GM19328 (cell line): ENCODE results near the gene DENND5B.
"Not testable (repeated sequence)": the region's sequence is repeated elsewhere in the genome, so short reads cannot be mapped to it uniquely, and the experiment has no call there.

Source experiments
- ATAC-seq: cut with Tn5 transposase; IDR thresholded peaks from one replicate; pipeline ENCODE4 v1.9.1; 2021; ENCODE audit warnings: mild to moderate bottlenecking, moderate library complexity; ENCODE audit not compliant: unreplicated experiment

The DENND5B gene

DNA sequence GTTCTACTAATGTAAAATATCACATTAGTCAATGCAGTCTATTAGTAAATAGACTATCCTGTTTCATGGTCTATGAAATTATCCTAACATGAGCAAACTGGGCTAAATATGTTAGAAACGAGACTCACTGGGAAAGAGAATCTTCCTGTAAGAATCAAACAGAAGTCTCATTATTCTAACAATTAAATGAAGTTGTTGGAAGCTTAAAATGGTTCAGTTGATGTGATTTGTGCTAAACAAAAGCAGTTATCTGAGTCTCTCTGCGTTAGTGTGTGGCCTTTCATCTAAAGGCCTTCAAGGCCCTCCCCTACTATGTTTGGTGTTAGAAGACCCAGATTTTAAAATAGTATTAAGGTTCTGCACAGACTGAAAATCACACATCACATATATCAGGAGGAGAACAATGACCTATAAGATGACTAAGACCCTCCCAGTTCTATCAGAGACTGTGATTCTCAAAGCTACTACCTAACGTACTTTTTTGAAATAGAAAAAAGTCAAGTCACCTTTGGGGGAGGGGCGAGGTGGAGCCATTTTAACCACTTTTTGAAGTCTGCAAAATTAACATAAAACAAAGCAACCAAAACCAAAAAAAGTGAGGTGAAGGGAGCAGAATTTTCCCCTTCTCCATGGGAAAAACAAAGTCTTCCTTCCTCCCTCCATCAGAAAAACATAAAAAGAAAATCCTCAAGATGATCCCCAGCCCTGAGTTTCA lies 82.3 kb downstream of the DENND5B start:
- no peak for ATAC-seq

DNA sequence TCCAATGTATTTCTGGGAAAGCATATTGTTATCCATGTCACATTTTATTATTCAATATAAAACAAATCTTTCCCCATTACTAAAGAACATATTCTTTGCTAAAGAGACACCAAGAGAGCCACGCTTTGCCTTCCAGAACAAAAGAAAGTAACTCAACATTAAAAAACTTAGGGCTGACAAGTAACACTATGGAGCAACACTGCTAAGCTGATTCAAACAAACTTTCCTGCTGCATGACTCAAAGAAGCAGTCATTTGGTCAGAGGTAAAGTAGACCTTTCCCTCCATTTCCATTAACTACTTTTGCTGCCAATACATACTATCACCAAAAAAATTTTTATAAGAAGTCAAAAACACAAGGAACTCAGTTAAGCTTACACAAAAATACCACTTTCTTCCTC lies 83.0 kb downstream of the DENND5B start:
- ATAC-seq: no peak

DNA sequence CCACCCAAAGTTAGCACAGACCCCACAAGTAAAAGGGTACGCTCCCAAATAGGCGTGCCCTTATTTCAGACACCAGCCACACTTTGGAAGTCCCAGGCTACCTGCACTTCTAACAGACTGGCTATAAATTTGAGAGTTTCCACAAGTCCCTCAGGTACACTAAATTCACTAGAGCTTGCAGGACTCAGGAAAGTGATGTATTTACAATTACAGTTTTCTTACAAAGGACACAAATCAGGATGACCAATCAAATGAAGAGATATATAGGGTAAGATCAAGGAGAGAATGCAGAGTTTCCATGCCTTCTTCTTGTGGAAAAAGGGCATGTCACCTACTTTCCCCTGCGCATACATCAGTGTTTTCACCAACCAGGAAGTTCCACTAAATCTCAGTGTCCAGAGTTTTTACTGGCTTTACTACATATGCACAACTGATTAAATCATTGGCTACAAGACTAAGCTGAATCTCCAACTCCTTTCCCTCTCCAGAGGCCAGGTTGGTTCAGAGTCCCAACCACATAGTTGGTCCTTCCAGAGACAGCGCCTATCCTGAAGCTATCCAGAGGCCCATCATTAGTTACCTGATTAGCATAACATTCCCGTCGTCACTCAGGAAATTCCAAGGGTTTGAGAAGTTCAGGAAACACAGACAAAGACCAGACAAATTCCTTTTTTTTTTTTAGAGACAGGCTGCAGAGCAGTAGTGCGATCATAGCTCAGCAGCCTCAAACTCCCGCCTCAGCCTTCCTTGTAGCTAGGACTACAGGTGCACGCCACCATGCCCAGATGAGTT lies 84.2 kb downstream of the DENND5B start:
- ATAC-seq: no peak

DNA sequence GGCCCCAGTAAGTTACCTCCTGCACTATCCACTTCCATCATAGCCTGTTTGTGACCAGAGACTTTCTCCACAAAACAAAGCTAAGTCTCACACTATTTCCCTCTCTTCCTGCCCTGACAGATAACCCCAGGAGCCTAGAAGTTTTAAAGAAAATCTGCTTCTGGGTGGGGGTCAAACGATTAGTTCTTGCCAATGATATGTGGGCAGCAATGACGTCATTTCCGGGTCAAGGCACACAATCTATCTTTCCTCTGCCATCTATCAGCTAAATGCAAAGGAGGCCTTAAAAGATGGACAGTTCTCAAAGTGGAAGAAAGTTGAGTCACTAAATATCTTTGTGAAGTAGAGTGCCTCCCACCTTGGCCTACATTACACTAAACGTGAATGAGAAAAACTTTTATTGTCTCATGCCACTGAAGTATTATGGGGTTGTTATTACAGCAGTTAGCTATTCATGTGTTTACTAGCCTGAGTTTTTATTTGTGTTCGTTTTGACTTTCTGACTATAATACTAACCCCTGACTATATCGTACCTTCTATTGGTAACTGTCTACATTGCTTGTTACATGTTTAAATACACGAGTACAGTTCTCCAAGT lies 86.2 kb downstream of the DENND5B start:
- no peak for ATAC-seq

DNA sequence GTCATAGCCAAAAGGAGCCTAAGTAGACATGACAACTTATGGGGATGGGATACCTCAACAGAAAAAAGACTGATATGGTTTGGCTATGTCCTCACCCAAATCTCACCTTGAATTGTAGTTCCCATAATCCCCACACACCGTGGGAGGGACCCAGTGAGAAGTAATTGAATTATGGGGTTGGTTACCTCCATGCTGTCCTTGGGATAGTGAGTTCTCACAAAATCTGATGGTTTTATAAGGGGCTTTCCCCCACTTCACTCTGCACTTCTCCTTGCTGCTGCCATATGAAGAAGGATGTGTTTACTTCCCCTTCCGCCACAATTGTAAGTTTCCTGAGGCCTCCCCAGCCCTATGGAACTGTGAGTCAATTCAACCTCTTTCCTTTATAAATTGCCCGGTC lies 89.9 kb downstream of the DENND5B start:
- not testable (repeated sequence) for ATAC-seq

DNA sequence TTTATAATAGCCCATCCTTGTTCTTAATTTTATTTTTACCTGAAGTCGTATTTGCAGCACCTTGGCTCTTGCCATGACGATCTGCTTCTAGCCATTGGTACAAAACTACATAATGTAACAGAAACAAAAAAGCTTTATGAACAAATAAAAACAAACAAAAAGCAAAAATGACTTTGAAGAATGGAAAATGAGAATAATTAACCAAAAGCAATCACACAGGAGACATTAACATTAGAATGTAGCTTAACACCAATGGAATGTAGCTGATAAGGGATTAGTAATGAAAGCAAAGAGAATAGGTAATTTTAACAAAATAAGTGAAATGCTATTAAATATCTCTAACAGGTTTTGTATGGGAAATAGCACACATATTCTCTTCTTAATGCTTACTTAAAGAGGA lies 91.4 kb downstream of the DENND5B start:
- ATAC-seq: no peak

DNA sequence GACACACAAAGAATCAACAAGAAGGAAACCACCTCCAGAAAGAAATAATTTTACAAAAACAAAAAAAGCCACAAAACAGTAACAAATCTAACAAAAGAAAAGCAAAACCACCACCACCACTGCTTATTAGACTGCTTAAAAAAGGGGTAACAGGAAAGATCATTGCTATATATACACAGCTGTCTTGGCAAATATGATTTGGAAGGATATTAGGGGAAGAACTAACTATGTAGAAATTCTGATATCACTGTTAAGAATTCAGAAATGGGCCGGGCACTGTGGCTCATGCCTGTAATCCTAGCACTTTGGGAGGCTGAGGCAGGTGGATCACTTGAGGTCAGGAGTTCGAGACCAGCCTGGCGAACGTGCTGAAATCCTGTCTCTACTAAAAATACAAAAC lies 92.5 kb downstream of the DENND5B start:
- no peak for ATAC-seq

DNA sequence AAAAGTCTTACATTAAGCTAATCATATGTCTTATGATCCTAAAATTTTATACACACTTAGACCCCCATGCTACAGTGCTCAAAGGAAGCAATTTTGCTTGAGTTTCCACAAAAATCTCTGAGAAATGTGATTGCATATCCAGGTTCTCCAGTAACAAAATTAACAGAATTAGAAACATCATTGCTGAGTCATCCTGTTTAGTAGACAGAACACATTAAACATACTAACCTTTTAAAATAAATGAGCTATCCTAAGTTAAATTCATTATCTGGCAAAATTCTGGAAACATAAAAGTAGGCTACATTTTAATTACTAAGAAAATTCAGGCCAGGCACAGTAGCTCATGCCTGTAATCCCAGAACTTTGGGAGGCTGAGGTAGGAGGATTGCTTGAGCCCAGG lies 94.7 kb downstream of the DENND5B start:
- no peak for ATAC-seq

DNA sequence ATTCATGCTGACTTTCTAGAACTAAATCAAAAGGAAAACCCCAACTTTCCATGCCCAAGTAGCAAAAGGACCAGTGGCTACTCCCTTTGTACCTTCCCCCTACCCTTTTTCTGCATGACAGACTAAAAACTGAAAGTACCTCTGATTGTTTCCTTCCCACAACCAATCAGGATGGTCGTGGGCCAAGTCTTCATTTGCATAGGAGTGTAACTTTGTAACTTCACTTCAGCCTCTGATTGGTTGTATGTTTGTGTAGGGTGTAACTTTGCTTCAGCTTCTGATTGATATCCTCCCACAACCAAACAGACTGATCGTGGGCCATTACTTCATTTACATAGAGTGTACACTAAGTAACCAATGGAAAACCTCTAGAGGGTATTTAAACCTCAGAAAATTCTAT lies 96.5 kb downstream of the DENND5B start:
- no peak for ATAC-seq

DNA sequence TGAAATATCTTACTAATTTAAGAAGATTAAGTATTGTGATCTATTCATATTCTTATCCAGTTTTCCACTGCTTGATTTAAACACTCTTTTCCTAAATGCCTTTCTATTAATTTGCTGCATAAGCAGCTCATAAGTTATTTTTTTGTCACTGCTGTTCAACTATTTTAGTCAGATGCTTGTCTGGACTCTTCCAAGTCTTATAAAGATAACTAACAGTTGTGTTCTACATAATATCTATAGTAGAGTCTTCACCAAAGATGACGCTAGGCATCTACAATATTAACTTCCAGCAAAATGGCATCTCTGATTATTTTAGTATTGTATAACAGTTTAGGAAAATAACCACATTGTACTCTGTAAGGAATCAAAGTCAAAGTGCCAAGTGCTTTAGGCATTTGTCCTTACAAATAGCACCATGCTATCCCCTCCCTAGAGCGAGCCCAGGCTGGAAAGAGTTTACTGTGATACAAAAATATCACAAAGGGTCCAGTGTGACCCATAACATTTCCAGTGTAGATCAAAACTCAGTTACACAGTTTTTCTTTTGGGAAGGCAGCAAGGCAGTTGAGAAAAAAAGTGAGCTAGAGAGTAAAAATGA lies 98.2 kb downstream of the DENND5B start:
- no peak for ATAC-seq

DNA sequence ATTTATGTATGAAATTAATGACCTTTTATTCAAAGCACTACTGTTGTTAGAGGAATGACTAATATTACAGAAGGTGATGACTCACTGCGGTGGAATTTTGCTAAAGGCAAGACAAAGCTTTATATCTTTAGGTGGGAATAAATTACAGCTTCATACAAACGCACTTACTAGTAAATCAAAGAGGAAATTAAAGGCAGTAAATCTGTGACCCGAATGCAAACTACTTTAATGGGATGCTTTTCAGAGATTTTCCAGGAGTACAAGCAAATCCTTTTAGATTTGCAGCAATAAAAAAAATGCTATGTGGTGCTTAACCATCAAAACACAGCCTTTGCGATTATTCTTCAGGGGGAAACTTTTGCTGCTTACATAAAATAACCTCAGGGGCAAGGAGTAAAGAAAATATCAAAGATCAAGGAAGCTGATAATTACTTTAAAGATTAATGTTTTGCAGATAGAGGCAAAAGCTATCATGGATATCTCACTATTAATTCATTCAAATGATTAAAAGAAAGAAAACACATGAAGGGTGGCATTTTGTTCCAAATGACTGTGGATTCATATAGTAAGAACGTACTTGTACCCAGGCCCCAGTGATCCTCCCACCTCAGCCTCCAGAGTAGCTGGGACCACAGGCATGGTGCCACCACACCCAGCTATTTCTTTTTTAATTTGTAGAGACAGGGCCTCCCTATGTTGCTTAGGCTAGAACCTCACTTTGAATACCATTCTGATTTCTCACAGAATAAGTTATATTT lies 98.9 kb downstream of the DENND5B start:
- no peak for ATAC-seq

DNA sequence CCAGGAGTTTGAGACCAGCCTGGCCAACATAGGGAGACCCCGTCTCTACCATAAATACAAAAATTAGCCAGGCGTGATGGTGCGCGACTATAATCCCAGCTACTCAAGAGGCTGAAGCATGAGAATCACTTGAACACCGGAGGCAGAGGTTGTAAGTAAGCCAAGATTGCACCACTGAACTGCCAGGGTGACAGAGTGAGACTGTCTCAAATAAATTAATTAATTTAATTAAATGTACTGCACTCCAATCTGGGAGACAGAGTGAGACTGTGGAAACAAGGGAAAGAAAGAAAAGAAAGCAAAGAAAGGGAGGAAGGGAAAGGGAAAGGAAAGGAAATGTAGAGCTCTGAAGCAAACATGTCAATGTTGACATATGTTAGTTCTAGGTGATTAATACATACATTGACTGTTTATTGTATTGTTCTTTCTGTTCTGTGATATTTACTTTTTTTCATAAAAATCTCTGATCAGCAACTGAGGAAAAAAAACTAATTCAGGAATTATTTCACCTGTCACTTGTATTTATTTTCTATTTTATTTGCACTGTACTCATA lies 99.6 kb downstream of the DENND5B start:
- no peak for ATAC-seq

DNA sequence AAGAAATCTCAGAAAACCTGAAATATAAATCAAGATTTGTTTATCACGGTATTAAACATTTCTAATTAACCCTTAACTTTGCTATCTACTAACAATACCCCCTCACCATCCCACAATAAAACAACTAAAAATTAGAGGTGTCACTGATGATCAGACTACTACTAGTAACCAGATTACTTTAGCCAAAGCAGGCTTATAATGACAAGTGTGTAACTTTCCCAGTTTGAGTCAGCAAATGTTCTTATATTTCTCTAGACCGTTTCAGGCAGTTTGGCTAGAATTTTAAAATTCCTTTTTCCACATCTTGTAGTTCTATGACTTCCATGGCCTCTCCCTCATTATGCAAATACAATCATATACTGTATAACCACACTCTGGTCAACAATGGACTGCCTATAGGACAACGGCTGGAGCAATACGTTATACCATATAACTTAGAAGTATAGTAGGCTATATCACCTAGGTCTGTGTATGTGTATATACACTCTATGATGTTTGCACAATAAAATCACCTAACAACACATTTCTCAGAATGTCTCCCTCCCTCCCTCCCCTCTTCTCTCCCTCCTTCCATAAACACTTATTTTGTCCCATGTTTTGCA lies 102.1 kb downstream of the DENND5B start:
- ATAC-seq: no peak

DNA sequence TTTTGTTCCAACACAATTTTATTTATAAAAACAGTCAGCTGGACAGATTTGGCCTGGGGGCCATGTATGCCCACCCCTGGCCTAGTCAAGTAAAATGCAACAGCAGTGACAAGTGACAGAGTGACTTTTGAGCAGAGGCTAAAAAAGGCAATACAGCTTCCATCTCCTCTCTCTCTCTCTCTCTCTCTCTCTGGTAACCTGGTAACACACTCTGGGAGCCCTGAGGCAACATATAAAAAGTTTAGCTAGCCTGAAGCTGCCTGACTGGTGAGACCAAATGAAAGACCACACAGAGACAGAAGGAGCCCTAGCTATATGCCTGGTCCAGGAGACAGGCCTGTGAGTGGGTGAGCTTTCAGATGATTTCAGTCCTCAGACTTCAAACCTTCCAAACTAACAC lies 105.4 kb downstream of the DENND5B start:
- no peak for ATAC-seq

DNA sequence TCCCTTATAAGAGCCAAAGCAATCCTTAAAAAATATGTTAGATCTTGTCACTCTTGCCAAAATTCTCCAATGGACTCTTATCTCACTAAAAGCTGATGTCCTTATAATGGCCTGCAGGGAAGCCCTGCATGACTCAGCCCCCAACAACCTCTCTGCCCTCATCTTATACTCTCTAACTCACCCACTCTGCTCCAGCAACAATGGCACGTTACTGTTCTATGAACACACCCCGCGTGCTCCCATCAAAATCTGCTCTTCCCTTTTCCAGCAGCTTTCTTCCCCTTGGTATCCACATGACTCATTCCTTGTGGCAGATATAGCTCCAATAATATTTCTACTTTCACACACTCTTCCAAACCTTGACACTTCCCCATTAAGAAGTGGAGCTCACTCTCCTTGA lies 108.1 kb downstream of the DENND5B start:
- ATAC-seq: no peak

DNA sequence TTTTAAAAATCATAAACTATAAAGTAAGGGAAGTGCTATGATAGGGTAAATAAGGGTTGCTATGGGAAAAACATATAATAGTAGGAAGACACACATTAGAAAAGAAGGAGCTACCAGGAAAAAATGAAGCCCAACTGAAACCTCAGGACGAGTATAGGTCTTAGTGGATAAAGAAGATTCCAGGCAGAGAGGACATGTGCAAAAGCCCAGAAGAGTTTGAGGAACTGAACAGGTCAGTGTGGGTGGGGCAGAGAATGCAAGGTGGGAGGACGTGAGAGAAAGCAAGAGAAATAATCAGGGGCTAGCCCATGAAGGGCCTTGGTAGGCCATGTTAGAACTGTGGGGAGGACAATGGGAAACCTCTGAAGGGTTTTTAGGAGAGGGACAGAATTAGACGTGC lies 109.5 kb downstream of the DENND5B start:
- ATAC-seq: no peak

DNA sequence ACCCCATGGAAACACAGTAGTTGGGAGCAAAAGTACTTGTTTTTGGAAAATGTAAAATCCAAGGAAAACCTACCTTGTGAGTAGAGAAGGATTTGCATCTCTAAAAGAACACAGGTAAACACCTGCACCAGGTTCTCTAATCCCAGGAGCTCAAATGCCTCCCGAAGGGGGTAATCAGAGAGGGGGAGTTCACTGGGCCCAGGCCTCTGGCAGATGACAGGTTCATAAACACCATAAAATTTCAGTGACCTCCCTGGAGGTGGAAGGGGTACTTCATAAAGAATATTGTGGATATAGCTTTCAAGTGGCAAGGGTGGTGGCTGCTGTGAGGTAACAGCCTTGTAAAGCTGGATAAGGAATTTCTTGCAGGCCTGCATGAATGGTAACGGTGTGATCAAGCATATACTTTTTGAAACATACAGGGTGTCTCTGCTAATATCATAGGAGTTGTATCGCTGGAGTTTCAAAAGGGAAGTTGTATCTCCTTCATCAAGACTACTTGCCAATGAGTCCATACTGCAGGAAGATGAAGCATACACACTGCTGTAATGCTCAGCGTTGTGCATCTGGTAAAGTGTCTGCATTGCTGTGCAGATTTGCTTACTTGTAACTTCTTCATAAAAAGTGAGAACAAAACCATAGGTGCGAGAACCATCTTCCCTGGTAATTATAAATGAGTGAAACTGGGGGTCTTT lies 111.3 kb downstream of the DENND5B start:
- ATAC-seq: no peak

DNA sequence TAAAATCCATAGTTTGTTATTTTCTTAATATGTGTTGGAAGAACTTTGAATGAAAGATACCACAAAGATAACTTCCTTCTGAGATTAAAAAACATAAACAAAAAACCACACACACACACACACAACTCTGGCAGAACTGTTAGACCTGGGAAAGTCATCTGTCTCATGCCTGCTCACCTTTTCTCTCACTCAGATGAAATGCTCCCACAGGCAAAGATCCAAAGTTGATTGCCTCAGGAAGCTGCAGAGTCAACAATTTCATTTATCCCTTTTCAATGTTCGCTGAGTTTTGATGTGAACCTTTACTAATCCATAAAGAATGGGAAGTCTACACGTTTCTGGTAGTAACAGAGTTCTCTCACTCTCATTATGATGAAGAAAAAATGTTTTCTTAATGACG lies 112.0 kb downstream of the DENND5B start:
- ATAC-seq: no peak

DNA sequence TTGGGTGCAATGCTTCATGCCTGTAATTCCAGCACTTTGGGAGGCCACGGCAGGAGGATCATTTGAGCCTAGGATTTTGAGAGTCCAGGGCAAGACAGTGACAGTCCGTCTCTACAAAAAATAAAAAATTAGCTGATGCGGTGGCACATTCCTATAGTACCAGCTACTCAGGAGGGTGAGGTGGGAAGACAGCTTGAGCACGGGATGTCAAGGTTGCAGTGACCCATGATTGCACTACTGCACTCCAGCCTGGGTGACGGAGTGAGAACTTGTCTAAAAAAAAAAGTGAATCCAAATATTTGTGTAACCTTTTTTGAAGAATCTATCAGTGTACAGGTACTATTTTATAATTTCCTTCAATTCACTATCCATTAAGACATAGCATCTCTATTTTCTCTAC lies 112.5 kb downstream of the DENND5B start:
- no peak for ATAC-seq

DNA sequence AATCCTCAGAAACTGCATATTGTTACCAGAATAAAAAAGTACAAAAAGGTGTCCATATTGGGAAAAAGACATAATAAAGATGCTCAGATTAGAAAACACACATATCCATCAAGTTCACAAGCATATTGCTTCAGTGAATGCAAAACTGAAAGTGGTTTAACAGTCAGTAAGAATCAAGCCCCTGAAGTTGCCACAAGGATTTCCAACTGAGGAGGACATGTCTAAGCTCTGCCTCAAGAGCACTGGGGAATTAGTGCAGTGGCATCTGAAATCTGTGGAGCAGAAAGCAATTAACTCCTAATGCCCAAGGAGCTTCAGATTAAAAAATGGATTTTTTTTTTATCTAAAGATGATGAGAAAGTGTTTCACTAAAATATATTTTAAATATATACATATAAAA lies 113.2 kb downstream of the DENND5B start:
- ATAC-seq: no peak
